Panc1 (cell line): ENCODE measurements around the gene TMEM43.

Source experiments
- POLR2AphosphoS5 ChIP-seq: IDR thresholded peaks from 2 replicates; pipeline ENCODE4 v1.6.1; 2012; ENCODE audit warnings: mild to moderate bottlenecking, low read depth, low read length, moderate library complexity
- SIN3A ChIP-seq: IDR thresholded peaks from 2 replicates; pipeline ENCODE4 v1.6.1; 2012; ENCODE audit warnings: low read depth, mild to moderate bottlenecking, low read length, moderate library complexity, borderline replicate concordance; ENCODE audit not compliant: insufficient read depth
- TCF7L2 ChIP-seq: IDR thresholded peaks from 2 replicates; pipeline ENCODE4 v1.6.1; 2011; ENCODE audit warnings: mild to moderate bottlenecking, low read depth, low read length, inconsistent platforms
- TF ChIP-seq, protein P1 (sequence below): fragments of 450-650 bp; IDR thresholded peaks from 2 replicates; pipeline ENCODE4 v1.5.1; 2017; ENCODE audit warnings: mild to moderate bottlenecking
- TF ChIP-seq, protein P2 (sequence below), 2 experiments: IDR thresholded peaks; 2 replicates each; pipeline ENCODE4 v1.6.1; 2011 to 2012; ENCODE audit warnings: low read depth in 2 of 2, control low read depth in 1 of 2, low read length in 1 of 2, mild to moderate bottlenecking in 1 of 2, moderate library complexity in 1 of 2; ENCODE audit not compliant: insufficient read depth in 1 of 2

DNA sequence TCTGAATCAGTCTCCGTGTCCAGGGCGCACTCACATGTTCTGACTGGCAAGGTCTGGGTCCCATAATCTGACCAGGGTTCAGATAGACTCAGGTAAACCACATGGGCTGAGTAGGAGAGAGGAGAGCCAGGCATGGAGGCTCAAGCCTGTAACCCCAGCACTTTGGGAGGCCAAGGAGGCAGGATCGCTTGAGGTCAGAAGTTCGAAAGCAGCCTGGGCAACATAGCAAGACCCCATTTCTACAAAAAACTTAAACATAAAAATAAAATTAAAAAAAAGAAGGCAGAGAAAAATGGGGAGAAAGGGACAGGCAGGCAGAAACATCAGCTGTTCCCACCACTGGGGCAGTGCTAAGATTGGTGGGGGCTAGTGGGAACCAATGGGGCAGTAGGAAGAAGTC is 5.4 kb downstream of the TMEM43 start:
- TF ChIP-seq, protein P1, sequence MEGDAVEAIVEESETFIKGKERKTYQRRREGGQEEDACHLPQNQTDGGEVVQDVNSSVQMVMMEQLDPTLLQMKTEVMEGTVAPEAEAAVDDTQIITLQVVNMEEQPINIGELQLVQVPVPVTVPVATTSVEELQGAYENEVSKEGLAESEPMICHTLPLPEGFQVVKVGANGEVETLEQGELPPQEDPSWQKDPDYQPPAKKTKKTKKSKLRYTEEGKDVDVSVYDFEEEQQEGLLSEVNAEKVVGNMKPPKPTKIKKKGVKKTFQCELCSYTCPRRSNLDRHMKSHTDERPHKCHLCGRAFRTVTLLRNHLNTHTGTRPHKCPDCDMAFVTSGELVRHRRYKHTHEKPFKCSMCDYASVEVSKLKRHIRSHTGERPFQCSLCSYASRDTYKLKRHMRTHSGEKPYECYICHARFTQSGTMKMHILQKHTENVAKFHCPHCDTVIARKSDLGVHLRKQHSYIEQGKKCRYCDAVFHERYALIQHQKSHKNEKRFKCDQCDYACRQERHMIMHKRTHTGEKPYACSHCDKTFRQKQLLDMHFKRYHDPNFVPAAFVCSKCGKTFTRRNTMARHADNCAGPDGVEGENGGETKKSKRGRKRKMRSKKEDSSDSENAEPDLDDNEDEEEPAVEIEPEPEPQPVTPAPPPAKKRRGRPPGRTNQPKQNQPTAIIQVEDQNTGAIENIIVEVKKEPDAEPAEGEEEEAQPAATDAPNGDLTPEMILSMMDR, result no peak
- TF ChIP-seq TCF7L2 (no peak), SIN3A (no peak), POLR2AphosphoS5 (no peak)
- TF ChIP-seq, protein P2, sequence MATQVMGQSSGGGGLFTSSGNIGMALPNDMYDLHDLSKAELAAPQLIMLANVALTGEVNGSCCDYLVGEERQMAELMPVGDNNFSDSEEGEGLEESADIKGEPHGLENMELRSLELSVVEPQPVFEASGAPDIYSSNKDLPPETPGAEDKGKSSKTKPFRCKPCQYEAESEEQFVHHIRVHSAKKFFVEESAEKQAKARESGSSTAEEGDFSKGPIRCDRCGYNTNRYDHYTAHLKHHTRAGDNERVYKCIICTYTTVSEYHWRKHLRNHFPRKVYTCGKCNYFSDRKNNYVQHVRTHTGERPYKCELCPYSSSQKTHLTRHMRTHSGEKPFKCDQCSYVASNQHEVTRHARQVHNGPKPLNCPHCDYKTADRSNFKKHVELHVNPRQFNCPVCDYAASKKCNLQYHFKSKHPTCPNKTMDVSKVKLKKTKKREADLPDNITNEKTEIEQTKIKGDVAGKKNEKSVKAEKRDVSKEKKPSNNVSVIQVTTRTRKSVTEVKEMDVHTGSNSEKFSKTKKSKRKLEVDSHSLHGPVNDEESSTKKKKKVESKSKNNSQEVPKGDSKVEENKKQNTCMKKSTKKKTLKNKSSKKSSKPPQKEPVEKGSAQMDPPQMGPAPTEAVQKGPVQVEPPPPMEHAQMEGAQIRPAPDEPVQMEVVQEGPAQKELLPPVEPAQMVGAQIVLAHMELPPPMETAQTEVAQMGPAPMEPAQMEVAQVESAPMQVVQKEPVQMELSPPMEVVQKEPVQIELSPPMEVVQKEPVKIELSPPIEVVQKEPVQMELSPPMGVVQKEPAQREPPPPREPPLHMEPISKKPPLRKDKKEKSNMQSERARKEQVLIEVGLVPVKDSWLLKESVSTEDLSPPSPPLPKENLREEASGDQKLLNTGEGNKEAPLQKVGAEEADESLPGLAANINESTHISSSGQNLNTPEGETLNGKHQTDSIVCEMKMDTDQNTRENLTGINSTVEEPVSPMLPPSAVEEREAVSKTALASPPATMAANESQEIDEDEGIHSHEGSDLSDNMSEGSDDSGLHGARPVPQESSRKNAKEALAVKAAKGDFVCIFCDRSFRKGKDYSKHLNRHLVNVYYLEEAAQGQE (IDR thresholded peaks at IDR 0.05; ENCODE audit: insufficient read depth in 1 of 2, low read depth in 2 of 2, low read length in 1 of 2), result no peak
